ENCODE results near the gene ANKRD13A. TPM values are rescaled to one million over a fixed set of nuclear protein-coding genes. Genes with fewer than 3 reads are reported as not detected.
"Not testable (repeated sequence)": the region's sequence is repeated elsewhere in the genome, so short reads cannot be mapped to it uniquely, and the experiment has no call there.

The ANKRD13A gene
- total RNA-seq, 1 experiment from 2014 or later, result 118 TPM

DNA sequence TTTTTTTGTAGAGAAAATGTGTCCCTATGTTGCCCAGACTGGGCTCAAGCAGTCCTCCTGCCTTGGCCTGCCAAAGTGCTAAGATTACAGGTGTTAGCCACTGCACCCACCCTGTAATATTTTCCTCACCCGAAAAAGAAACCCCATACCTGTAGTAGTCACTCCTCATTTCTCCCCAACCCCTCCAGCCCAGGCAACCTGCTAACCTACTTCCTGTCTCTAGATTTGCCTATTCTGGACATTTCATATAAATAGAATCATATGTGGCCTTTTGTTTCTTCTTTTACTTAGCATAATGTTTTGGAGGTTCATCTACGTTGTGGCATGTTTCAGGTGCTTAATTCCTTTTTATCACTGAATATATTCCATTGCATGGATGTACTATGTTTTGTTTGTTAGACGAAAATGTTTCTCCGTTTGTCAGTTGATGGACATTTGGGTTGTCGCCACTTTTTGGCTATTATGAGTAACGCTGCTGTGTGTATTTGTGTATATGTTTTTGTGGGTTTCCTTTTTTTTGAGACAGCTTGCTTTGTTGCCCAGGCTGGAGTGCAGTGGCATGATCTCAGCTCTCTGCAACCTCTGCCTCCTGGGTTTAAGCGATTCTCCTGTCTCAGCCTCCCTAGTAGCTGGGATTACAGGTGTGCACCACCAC, 6.2 kb downstream of the ANKRD13A start:
- no peak for DNase-seq
- BruUV-seq (replicated peaks), result no TSS peak
- Histone ChIP-seq H3K9ac (ENCODE audit: low read length) (no peak overlapping the region), H3K36me3 (ENCODE audit: low read depth, low read length) (peaks cover 8% of the 10 kb centered on the region; the same call in 1 of the 2 replicates), H3K27me3 (ENCODE audit: low read length) (no peaks in the 10 kb centered on the region), H2AFZ (ENCODE audit: low read length) (no peak overlapping the region), H3F3A (ENCODE audit: low read length, unreplicated experiment) (peaks cover 8% of the 10 kb centered on the region), H3K4me3 (ENCODE audit: low read length) (no peak overlapping the region), H3K79me2 (ENCODE audit: low read length) (peaks cover 98% of the 10 kb centered on the region), H4K20me1 (ENCODE audit: low read length) (no peaks in the 10 kb centered on the region), H3K9me2 (replicated peaks; ENCODE audit: low read length) (no peaks in the 10 kb centered on the region), H3K9me3 (ENCODE audit: low read length) (no peaks in the 10 kb centered on the region), H3K4me1 (ENCODE audit: insufficient read depth, low read length) (peaks cover 29% of the 10 kb centered on the region), H3K27ac (ENCODE audit: low read length) (no peak overlapping the region), H3K4me2 (ENCODE audit: low read length) (no peak overlapping the region)
- POLR2A ChIA-PET (ENCODE audit: unreplicated experiment), result no interaction called here
- CTCF ChIA-PET, result interaction anchor here (0.6 kb wide), 1 partner anchor 18 kb away, joined by 3 read pairs; no protein-coding TSS in a partner anchor
- intact Hi-C loops (cut with micrococcal nuclease), result no loop called here
- no peak for ATAC-seq
- TF ChIP-seq EZH2 (IDR thresholded peaks at IDR 0.05; ENCODE audit: low read length, unreplicated experiment) (no peak), EZH2phosphoT487 (IDR thresholded peaks at IDR 0.05; ENCODE audit: borderline replicate concordance, low read length) (no peak)
- TF ChIP-seq, protein P1, sequence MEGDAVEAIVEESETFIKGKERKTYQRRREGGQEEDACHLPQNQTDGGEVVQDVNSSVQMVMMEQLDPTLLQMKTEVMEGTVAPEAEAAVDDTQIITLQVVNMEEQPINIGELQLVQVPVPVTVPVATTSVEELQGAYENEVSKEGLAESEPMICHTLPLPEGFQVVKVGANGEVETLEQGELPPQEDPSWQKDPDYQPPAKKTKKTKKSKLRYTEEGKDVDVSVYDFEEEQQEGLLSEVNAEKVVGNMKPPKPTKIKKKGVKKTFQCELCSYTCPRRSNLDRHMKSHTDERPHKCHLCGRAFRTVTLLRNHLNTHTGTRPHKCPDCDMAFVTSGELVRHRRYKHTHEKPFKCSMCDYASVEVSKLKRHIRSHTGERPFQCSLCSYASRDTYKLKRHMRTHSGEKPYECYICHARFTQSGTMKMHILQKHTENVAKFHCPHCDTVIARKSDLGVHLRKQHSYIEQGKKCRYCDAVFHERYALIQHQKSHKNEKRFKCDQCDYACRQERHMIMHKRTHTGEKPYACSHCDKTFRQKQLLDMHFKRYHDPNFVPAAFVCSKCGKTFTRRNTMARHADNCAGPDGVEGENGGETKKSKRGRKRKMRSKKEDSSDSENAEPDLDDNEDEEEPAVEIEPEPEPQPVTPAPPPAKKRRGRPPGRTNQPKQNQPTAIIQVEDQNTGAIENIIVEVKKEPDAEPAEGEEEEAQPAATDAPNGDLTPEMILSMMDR (conservative IDR thresholded peaks at IDR 0.05; ENCODE audit: low read depth, low read length), result no peak

- Histone ChIP-seq H3K4me1 (ENCODE audit: insufficient read depth, low read length) (peaks cover 23% of the 10 kb centered on the region), H3K27me3 (ENCODE audit: low read length) (no peaks in the 10 kb centered on the region), H3K4me3 (ENCODE audit: low read length) (no peak overlapping the region), H3F3A (ENCODE audit: low read length, unreplicated experiment) (peaks cover 5% of the 10 kb centered on the region), H2AFZ (ENCODE audit: low read length) (no peak overlapping the region), H4K20me1 (ENCODE audit: low read length) (no peaks in the 10 kb centered on the region), H3K79me2 (ENCODE audit: low read length) (peaks cover 98% of the 10 kb centered on the region), H3K4me2 (ENCODE audit: low read length) (no peak overlapping the region), H3K9me2 (replicated peaks; ENCODE audit: low read length) (no peaks in the 10 kb centered on the region), H3K9me3 (ENCODE audit: low read length) (no peaks in the 10 kb centered on the region), H3K9ac (ENCODE audit: low read length) (no peak overlapping the region), H3K27ac (ENCODE audit: low read length) (no peak overlapping the region), H3K36me3 (ENCODE audit: low read depth, low read length) (peaks cover 8% of the 10 kb centered on the region; the same call in 1 of the 2 replicates)
- ChIA-PET POLR2A (ENCODE audit: unreplicated experiment) (no interaction called here), CTCF (no interaction called here)
- intact Hi-C loops (cut with micrococcal nuclease), result no loop called here
- no peak for TF ChIP-seq EZH2phosphoT487 (IDR thresholded peaks at IDR 0.05; ENCODE audit: borderline replicate concordance, low read length)
- TF ChIP-seq EZH2 (IDR thresholded peaks at IDR 0.05; ENCODE audit: low read length, unreplicated experiment), result no peak
- TF ChIP-seq, protein P1 (conservative IDR thresholded peaks at IDR 0.05; ENCODE audit: low read depth, low read length), result no peak
- DNase-seq, result no peak
- no peak for ATAC-seq
- no TSS peak for BruUV-seq (replicated peaks)
These were observed 6.9 kb downstream of the ANKRD13A start for GRCh38 chr12:110006115-110006514.

DNA sequence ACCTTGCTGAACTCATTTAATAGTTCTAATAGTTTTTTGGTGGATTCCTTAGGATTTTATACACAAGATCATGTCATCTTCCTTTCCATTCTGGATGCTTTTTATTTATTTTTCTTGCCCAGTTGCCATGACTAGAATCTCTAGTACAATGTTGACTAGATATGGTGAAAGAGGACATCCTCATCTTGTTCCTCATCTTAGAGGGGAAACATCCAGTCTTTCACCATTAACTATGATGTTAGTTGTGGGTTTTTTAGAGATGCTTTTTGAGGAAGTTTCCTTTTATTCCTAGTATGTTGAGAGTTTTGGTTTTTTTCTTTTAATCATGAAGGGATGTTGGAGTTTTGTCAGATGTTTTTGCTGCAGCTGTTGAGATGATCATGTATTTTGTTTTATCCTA, 8.7 kb downstream of the ANKRD13A start:
- ATAC-seq, result no peak
- H3K27ac ChIP-seq (ENCODE audit: low read length), result no peak overlapping the region
- no peaks in the 10 kb centered on the region for H4K20me1 ChIP-seq (ENCODE audit: low read length)
- intact Hi-C loops (cut with micrococcal nuclease), result no loop called here
- peaks cover 93% of the 10 kb centered on the region for H3K79me2 ChIP-seq (ENCODE audit: low read length)
- peaks cover 5% of the 10 kb centered on the region; the same call in 1 of the 2 replicates for H3K4me1 ChIP-seq (ENCODE audit: insufficient read depth, low read length)
- H3K27me3 ChIP-seq (ENCODE audit: low read length), result no peaks in the 10 kb centered on the region
- POLR2A ChIA-PET (ENCODE audit: unreplicated experiment), result no interaction called here
- TF ChIP-seq EZH2phosphoT487 (IDR thresholded peaks at IDR 0.05; ENCODE audit: borderline replicate concordance, low read length) (no peak), EZH2 (IDR thresholded peaks at IDR 0.05; ENCODE audit: low read length, unreplicated experiment) (no peak)
- TF ChIP-seq, protein P1 (conservative IDR thresholded peaks at IDR 0.05; ENCODE audit: low read depth, low read length), result no peak
- H3K9me2 ChIP-seq (replicated peaks; ENCODE audit: low read length), result no peaks in the 10 kb centered on the region
- H3F3A ChIP-seq (ENCODE audit: low read length, unreplicated experiment), result no peaks in the 10 kb centered on the region
- BruUV-seq (replicated peaks), result no TSS peak
- H3K9me3 ChIP-seq (ENCODE audit: low read length), result no peaks in the 10 kb centered on the region
- H2AFZ ChIP-seq (ENCODE audit: low read length), result no peak overlapping the region
- peaks cover 10% of the 10 kb centered on the region; the same call in 1 of the 2 replicates for H3K36me3 ChIP-seq (ENCODE audit: low read depth, low read length)
- H3K4me2 ChIP-seq (ENCODE audit: low read length), result no peak overlapping the region
- H3K9ac ChIP-seq (ENCODE audit: low read length), result no peak overlapping the region
- CTCF ChIA-PET, result no interaction called here
- no peak overlapping the region for H3K4me3 ChIP-seq (ENCODE audit: low read length)
- DNase-seq, result no peak

GRCh38 chr12:110008681-110009398, 9.6 kb downstream of the ANKRD13A start:
- CTCF ChIA-PET; H3K27me3 ChIP-seq (ENCODE audit: low read length); H3K9me3 ChIP-seq (ENCODE audit: low read length); H3K9me2 ChIP-seq (replicated peaks; ENCODE audit: low read length); intact Hi-C loops (cut with micrococcal nuclease); H4K20me1 ChIP-seq (ENCODE audit: low read length); BruUV-seq (replicated peaks); H3K4me3 ChIP-seq (ENCODE audit: low read length); H2AFZ ChIP-seq (ENCODE audit: low read length); H3K9ac ChIP-seq (ENCODE audit: low read length); DNase-seq; H3K4me2 ChIP-seq (ENCODE audit: low read length); H3K27ac ChIP-seq (ENCODE audit: low read length); ATAC-seq; POLR2A ChIA-PET (ENCODE audit: unreplicated experiment); H3F3A ChIP-seq (ENCODE audit: low read length, unreplicated experiment); H3K4me1 ChIP-seq (ENCODE audit: insufficient read depth, low read length): not testable (repeated sequence)
- peaks cover 83% of the 10 kb centered on the region for H3K79me2 ChIP-seq (ENCODE audit: low read length)
- peaks cover 13% of the 10 kb centered on the region; the same call in 1 of the 2 replicates for H3K36me3 ChIP-seq (ENCODE audit: low read depth, low read length)
